ENCODE results near the gene DICER1.

The DICER1 gene

DNA sequence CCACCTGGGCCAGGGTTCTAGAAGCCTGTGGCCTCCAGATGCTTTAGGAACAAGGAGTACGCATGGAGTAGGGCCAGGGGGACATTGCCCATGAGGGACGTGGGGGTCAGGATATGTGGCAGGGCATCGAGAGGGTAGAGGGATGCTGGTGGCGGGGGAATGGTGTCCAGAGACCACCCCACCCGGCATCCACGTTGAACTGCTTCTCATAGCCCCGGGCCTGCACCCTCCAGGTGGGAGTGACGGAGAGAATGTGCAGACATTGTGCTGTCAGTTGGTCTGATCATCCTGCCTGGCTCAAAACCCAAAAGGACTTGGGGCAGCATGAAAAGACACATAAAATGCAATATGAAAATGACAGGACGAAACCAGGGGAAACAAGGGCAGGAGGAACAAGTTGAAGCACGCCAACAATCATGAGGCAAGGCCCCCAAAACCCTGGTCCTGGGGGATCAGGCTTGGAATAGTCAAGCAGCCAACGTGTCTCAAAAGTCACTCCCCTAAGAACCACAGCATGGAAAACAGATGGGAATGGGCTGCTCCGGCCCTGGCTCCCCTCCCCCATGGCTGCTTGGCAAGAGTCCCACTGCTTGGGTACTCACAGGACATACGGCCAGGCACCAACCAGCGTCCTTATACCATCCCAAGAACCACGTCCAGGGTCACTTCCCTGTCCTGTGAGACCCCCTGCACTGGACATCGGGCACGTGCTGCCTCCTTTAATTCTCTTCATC is 117.9 kb downstream of the DICER1 start:
- H3K27ac ChIP-seq (replicated peaks; ENCODE audit: low read length) = no peak overlapping the region
- no peak overlapping the region for H2BK15ac ChIP-seq (ENCODE audit: low read length)
- no peak overlapping the region for H3K18ac ChIP-seq (ENCODE audit: low read length)
- peaks cover 0 to 31% (median 0%) of the 10 kb centered on the region in 3 experiments for H3K27me3 ChIP-seq (ENCODE audit: control insufficient read depth in 3 of 3, insufficient read depth in 3 of 3, low read depth in 1 of 3, low read length in 3 of 3)
- H2BK12ac ChIP-seq (ENCODE audit: low read length) = no peak overlapping the region
- H3K4ac ChIP-seq (ENCODE audit: low read length) = no peak overlapping the region
- no peak overlapping the region for H4K8ac ChIP-seq (ENCODE audit: low read depth, low read length)
- no peak overlapping the region for H3K9ac ChIP-seq (ENCODE audit: low read depth, low read length, poor library complexity)
- no peak for DNase-seq (ENCODE audit: low spot score)
- H3K4me2 ChIP-seq (ENCODE audit: insufficient read depth, low read length, poor library complexity, severe bottlenecking) = no peak overlapping the region
- no peaks in the 10 kb centered on the region for H3K9me3 ChIP-seq (replicated peaks in 1 of 2; ENCODE audit: control insufficient read depth in 2 of 2, insufficient read depth in 1 of 2, low read depth in 1 of 2, low read length in 2 of 2)
- no peak overlapping the region for H2BK5ac ChIP-seq (ENCODE audit: low read length)
- no peak overlapping the region for H2BK120ac ChIP-seq (ENCODE audit: low read depth, low read length)
- H2AK5ac ChIP-seq (ENCODE audit: low read depth, low read length) = no peak overlapping the region
- no peak overlapping the region for H4K91ac ChIP-seq (ENCODE audit: low read depth, low read length, poor library complexity)
- H3K14ac ChIP-seq (ENCODE audit: low read length) = no peak overlapping the region
- no peaks in the 10 kb centered on the region for H3K36me3 ChIP-seq (replicated peaks in 1 of 2; ENCODE audit: control insufficient read depth in 2 of 2, insufficient read depth in 2 of 2, low read length in 2 of 2)
- no peaks in the 10 kb centered on the region for H3K79me1 ChIP-seq (ENCODE audit: low read depth, low read length)
- H3K23ac ChIP-seq (ENCODE audit: low read depth, low read length, poor library complexity) = no peak overlapping the region
- H3K4me3 ChIP-seq (ENCODE audit: low read length in 2 of 2) = no peak overlapping the region
- WGBS, 2 donors (ENCODE audit: extremely low coverage in 2 of 2, insufficient read length in 2 of 2, insufficient replicate concordance in 1 of 2) = no CpG with 5 or more reads among the region's 17 CpGs
- H2AFZ ChIP-seq (ENCODE audit: low read length) = no peak overlapping the region
- peaks cover 0 to 2% of the 10 kb centered on the region in 2 donors for H3K4me1 ChIP-seq (ENCODE audit: control insufficient read depth in 2 of 2, insufficient read depth in 1 of 2, low read depth in 1 of 2, low read length in 2 of 2)

DNA sequence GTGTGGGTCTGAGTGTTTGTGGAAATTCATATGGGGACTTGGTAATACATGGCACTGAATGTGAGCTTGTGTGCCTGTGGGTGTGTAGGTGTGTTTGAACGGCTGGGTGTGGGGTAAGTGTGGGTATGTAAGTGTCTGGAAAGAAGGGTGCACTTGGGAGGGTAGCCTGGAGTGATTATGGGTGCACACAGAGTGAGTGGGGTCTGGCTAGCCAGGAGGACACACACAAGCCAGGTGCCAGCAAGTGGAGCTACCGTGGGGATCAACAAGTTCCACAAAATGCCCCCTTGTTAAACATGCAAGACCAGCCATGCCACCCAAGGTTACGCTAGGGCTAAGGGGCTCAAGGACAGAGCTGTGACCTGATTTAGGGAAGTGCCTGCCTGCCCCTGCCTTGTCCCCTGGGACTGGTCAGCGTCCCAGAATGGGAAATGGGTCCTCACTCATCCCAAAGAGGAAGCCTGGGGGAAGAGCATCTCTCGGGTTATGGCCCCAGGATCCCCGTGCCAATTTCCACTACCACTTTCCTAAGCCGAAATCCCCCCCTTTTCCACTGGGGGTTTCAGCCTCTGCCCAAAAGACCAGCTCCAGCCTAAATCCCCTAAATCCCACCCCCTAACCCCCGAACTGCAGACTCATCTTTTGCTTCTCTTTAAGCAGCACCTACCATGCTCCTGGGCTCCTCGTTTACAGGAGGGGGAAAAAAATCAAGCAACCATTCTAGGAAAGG is 118.6 kb downstream of the DICER1 start:
- no peak overlapping the region for H3K18ac ChIP-seq (ENCODE audit: low read length)
- H2AK5ac ChIP-seq (ENCODE audit: low read depth, low read length) = no peak overlapping the region
- H4K8ac ChIP-seq (ENCODE audit: low read depth, low read length) = no peak overlapping the region
- no peak overlapping the region for H3K27ac ChIP-seq (replicated peaks; ENCODE audit: low read length)
- no peak overlapping the region for H2BK15ac ChIP-seq (ENCODE audit: low read length)
- no peak overlapping the region for H2BK5ac ChIP-seq (ENCODE audit: low read length)
- no peak overlapping the region for H2BK120ac ChIP-seq (ENCODE audit: low read depth, low read length)
- H3K9me3 ChIP-seq (replicated peaks in 1 of 2; ENCODE audit: control insufficient read depth in 2 of 2, insufficient read depth in 1 of 2, low read depth in 1 of 2, low read length in 2 of 2) = no peaks in the 10 kb centered on the region
- no peak overlapping the region for H3K9ac ChIP-seq (ENCODE audit: low read depth, low read length, poor library complexity)
- no peaks in the 10 kb centered on the region for H3K36me3 ChIP-seq (replicated peaks in 1 of 2; ENCODE audit: control insufficient read depth in 2 of 2, insufficient read depth in 2 of 2, low read length in 2 of 2)
- no peak overlapping the region for H4K91ac ChIP-seq (ENCODE audit: low read depth, low read length, poor library complexity)
- no peak overlapping the region for H3K4me2 ChIP-seq (ENCODE audit: insufficient read depth, low read length, poor library complexity, severe bottlenecking)
- H3K23ac ChIP-seq (ENCODE audit: low read depth, low read length, poor library complexity) = peak overlapping the region; percentile 12
- peaks cover 0 to 26% (median 0%) of the 10 kb centered on the region in 3 experiments for H3K27me3 ChIP-seq (ENCODE audit: control insufficient read depth in 3 of 3, insufficient read depth in 3 of 3, low read depth in 1 of 3, low read length in 3 of 3)
- H3K14ac ChIP-seq (ENCODE audit: low read length) = no peak overlapping the region
- H3K4me3 ChIP-seq (ENCODE audit: low read length in 2 of 2) = no peak overlapping the region
- no peaks in the 10 kb centered on the region for H3K79me1 ChIP-seq (ENCODE audit: low read depth, low read length)
- no CpG with 5 or more reads among the region's 9 CpGs for WGBS, 2 donors (ENCODE audit: extremely low coverage in 2 of 2, insufficient read length in 2 of 2, insufficient replicate concordance in 1 of 2)
- no peak overlapping the region for H3K4ac ChIP-seq (ENCODE audit: low read length)
- no peak for DNase-seq (ENCODE audit: low spot score)
- peaks cover 0 to 2% of the 10 kb centered on the region in 2 donors for H3K4me1 ChIP-seq (ENCODE audit: control insufficient read depth in 2 of 2, insufficient read depth in 1 of 2, low read depth in 1 of 2, low read length in 2 of 2)
- H2AFZ ChIP-seq (ENCODE audit: low read length) = no peak overlapping the region
- H2BK12ac ChIP-seq (ENCODE audit: low read length) = no peak overlapping the region

DNA sequence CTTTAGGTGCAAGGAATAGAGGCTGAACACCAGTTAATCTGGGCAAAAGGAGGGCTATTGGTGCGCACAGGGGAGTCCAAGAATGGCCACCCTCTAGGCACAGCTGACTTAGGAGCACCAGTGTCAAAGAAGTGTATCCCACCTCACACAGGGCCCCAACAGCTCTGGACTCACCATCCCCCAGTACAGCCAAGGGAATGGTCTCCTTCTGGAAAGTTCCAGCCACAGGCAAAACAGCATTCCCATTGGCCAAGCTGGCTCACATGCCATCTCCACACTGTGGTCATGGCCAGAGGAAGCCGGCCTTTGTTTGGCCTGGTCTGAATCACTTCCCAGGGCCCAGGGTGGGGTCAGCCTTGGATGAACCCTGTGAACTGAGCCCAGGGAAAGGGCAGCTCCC is 120.1 kb downstream of the DICER1 start:
- Histone ChIP-seq H2BK15ac (ENCODE audit: low read length) (no peak overlapping the region), H2AK5ac (ENCODE audit: low read depth, low read length) (no peak overlapping the region), H4K91ac (ENCODE audit: low read depth, low read length, poor library complexity) (no peak overlapping the region), H3K9me3 (replicated peaks in 1 of 2; ENCODE audit: control insufficient read depth in 2 of 2, insufficient read depth in 1 of 2, low read depth in 1 of 2, low read length in 2 of 2) (no peaks in the 10 kb centered on the region), H2BK120ac (ENCODE audit: low read depth, low read length) (no peak overlapping the region), H2BK12ac (ENCODE audit: low read length) (no peak overlapping the region), H3K79me1 (ENCODE audit: low read depth, low read length) (no peaks in the 10 kb centered on the region), H3K4me3 (ENCODE audit: low read length in 2 of 2) (no peak overlapping the region), H3K27ac (replicated peaks; ENCODE audit: low read length) (no peak overlapping the region), H3K23ac (ENCODE audit: low read depth, low read length, poor library complexity) (no peak overlapping the region), H4K8ac (ENCODE audit: low read depth, low read length) (no peak overlapping the region), H3K18ac (ENCODE audit: low read length) (peak overlapping the region; percentile 13), H3K14ac (ENCODE audit: low read length) (no peak overlapping the region), H3K4ac (ENCODE audit: low read length) (no peak overlapping the region), H2AFZ (ENCODE audit: low read length) (peak overlapping the region; percentile 21), H3K4me1 (ENCODE audit: control insufficient read depth in 2 of 2, insufficient read depth in 1 of 2, low read depth in 1 of 2, low read length in 2 of 2) (peaks cover 0 to 2% of the 10 kb centered on the region in 2 donors), H3K9ac (ENCODE audit: low read depth, low read length, poor library complexity) (no peak overlapping the region), H3K27me3 (ENCODE audit: control insufficient read depth in 3 of 3, insufficient read depth in 3 of 3, low read depth in 1 of 3, low read length in 3 of 3) (peaks cover 0 to 19% (median 0%) of the 10 kb centered on the region in 3 experiments), H3K36me3 (replicated peaks in 1 of 2; ENCODE audit: control insufficient read depth in 2 of 2, insufficient read depth in 2 of 2, low read length in 2 of 2) (no peaks in the 10 kb centered on the region), H3K4me2 (ENCODE audit: insufficient read depth, low read length, poor library complexity, severe bottlenecking) (no peak overlapping the region), H2BK5ac (ENCODE audit: low read length) (no peak overlapping the region)
- DNase-seq (ENCODE audit: low spot score) = no peak
- WGBS, 2 donors (ENCODE audit: extremely low coverage in 2 of 2, insufficient read length in 2 of 2, insufficient replicate concordance in 1 of 2) = no CpG with 5 or more reads among the region's 2 CpGs

Measured in neuronal stem cell (in vitro differentiated cells).